GM21528 (cell line): ENCODE results near the gene SCG5.

ENCODE experiments used
- ATAC-seq: cut with Tn5 transposase; IDR thresholded peaks from one replicate; pipeline ENCODE4 v1.9.1; 2021; ENCODE audit warnings: mild to moderate bottlenecking, moderate library complexity; ENCODE audit not compliant: unreplicated experiment, low FRiP score

SCG5 gene

DNA sequence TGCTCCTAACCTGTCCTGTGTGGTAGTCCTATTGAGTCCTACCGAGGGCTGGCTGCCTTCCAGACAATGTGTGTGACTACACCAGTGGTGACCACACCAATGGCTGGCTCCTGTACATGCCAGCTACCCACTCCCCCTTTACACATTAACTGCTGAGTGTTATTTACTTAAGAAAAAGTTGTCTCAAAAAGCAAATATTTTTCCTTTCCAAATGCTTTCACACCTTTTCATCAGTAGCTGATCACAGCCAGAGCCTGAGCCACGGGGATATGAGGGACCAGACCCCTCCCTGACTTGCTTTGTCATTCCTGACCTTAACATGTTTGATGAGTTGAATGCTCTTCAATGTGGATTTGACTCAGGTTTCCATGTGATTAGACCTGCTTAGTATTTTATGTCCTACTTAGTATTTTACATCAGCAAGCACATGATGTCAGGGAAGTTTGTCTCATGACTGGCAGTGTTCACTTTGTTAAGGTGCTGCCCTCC is 46.7 kb downstream of the SCG5 start:
- ATAC-seq = no peak

DNA sequence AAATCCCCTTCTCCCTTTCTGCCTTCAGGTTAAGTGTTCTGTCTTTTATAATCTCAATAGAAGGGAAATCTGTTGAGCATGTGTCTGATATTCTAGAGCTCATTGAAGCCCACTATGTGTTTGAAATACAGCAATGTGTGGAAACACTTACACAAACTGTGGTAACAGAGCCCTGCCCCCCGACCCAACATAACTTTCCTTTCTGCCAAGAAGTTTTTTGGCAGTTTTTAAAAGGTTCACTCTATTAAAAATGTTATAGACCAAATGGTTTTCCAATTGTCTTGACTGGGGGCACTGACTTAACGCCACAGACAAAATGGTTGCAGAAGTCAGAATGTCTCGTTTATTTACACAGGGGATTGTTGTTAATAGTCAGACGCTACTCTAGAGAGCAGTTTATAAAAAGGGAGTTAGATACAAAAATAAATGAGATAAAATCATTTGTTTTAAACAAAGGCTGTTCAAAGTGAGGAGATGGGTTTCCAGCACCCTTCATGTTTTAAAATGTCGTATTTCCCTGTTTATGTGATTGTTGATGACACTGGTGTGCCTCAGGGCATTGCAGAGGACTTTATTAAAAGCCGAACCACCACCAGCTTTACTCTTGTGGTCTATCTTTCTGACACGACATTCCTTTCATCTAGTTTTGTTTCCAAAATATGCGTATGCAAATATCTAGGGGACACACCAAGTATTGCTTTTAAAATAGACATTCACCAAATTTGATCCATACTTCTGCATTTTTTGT is 49.6 kb downstream of the SCG5 start:
- no peak for ATAC-seq

DNA sequence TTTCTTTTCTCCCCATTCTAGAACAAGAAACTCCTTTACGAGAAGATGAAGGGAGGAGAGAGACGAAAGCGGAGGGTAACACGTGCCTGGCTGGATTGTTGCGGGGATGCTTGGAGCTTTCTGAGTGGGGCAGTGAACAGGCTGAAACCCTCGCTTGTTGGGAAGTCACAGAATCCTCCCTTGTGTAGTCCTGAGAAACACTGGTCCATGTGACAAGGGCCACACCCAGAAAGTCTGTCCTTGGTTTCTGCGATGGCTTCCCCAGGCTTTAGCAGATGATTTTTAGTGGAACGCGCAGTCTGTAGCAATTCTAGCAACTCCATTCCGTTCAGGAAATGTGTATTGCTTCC is 50.2 kb downstream of the SCG5 start:
- ATAC-seq = no peak

DNA sequence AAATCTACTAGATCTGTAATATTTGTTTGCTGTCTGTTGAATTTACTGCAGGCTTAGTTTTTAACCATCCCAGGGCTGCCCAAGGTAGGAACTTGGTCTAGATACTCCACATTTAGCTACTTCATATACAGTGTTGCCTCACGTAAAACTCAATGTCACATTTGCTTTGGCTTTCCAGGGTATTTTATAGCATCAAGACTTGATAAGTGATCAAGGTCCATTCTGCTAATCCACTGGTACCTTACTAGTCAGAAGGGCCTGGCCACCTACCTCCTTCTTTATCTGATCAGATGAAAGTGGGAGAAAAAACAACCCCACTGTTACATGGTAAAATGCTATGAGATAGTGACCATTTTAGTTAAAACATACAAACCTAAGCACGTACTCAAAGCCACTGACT is 50.8 kb downstream of the SCG5 start:
- ATAC-seq = no peak

DNA sequence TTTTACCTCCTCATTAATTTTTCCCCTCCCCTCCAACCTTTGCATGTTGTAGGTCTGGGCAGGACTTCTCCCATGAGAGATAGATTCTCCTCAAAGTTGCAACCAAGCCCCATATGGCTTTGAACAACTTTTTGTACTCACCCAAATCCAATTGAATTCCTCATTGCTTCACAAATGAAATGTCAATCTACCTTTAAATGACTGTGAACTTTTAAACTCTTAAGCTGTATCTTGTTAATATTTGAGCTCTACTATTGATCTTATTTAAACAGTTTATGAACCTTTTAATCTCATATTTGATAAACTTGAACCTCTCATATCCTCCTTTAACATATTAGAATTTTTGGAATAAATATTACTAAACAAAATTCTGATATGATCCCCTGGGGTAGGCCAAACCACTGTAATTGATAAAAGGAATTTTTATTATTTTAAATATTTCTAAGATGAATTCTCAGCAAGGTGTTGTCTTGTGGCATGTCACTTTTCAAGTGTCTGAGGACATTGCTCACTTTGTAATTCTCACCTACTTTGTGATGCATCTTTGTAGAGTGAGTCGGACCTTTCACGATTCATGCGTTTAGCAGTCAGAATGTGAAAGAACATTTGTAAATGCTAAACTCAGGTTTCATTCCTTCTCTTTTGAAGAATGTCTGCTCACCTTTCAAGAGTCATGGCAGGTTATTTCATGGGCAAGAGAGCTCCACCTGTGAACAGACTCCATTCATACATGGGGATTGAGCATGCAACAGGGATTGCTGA is 52.9 kb downstream of the SCG5 start:
- ATAC-seq = no peak

DNA sequence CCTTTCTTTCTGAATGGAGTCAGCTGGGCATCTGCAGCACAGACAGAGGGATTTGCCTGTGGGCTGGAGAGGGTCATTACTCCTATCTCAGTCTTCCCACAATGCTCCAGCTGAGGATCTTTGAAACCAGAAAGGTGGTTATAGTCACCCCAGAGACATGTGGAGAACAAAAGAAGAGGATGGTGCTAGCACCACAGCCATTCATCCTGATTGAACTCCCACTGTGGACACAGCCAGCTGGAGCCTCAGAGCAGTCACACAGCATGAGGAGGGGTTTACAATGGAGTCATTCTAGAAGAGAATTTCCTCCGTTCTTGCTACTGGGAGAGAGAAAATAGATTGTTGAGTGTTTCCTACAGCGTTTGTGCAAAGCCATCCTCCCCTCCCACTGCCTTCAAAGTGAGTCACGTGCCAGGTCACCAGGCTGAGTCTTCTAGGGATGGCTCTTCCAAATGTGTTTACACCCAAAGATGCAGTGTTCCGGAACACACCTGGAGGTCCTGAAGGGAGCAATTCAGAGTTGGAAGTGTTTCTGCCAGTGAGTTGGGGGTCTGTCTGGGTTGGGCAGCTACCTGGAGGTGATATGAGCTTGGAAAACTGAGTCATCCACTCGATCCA is 57.4 kb downstream of the SCG5 start:
- ATAC-seq = no peak

DNA sequence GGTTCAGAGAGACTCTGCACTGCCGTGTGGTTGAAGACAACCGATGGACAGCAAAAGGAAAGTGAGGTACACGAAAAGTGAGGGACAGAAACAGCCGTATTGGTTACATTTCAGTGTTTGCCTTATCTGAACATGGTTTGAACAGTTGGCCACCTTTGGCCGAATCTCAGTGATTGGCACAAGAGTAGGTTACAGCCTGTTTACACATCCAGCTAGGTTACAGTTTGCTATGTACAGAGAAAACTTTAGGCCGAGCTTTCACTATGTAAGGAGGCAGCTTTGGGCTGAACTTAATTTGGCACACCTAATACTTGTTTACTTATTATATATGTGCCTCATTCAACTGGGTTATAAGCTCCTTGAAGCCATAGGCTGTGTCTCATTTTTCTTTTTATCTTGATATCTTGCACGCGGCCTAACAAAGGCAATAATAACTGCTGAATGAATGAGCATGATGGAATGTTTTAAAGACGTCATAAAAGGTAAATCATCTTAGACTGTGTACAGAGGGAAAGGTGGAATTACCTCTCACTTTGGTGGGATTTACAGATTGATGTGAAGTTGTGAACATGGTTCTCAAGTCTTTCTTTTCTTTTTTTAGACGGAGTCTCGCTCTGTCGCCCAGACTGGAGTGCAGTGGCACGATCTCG is 59.1 kb downstream of the SCG5 start:
- no peak for ATAC-seq

DNA sequence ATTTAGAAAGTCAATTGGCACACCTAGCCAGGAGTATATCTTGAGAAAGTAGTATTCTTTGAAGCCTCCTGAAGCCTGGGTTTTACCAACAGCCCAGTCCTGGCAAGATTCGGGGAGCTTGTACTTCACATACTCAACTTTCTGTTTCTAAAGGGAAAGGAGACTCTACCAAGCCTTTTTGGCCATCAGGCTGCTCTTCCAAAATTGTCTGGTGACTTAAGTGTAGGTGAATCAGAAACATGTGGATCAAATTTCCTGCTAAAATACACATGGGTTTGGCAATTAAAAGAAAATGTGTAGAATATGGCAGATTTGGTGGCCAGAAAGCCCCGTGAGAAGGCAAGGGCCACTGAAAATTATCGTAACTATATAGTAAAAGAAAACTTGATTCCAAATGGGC is 60.4 kb downstream of the SCG5 start:
- no peak for ATAC-seq

DNA sequence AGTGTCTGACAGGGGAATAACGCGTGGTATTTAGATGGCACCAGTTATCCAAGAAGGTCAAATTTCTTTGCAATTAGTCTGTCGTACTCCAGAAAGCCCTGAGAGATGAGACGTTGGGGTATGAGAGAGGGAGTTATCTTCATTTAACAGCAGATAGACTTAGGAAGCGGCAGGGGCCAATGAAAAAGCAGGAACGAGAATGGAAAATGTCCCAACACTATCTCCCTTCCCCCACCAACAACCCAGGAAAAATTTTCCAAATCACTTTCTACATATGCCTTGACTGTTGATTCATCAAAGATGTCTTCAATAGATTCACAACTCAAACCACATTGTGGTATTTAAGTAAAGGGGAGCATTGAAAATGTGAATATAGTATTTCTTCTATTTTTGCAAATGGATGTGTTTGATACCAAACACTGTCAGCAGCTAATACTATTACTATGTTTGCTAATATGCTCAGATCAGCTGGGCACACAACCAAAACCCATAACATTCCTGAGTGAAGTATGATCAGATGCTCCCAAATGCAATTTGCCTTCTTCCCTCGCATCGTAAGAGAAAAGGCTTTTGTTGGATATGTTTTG is 63.0 kb downstream of the SCG5 start:
- no peak for ATAC-seq

DNA sequence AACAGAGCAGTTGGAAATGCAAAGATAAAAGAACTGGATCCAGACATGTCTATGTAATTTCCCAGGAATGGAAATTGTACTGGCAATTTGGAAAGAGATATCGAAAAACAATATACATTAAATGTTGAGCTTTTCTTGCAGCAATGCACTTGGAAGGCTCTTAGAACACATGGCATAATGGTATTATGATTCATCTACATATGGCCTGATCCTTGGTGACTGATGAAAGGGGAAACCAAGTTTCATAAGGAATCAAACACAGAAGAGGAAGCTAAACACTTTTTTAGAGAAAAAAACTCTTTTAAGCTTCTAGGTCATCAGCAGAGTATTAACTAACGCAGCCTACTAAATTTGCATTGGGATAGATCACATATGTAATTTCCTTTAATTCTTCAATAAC is 63.9 kb downstream of the SCG5 start:
- ATAC-seq = no peak

DNA sequence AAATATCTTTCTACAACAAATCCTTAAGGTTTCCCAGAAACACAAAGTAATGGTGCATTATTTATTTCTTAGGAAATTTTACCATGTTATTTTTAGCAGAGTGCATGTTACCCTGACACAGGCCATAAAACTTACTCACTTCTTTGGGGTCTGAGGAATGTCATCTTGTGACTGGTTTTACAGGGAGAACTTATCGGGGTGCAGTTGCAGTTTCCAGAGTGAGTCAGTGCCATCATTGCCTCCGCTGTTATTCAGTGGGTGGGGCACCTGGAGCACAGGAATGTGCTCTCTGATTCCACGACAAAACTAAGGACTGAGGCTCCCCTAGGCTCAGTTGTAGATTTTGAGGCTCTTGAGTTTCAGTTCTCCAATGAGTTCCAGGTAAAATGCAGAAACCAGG is 65.2 kb downstream of the SCG5 start:
- no peak for ATAC-seq

DNA sequence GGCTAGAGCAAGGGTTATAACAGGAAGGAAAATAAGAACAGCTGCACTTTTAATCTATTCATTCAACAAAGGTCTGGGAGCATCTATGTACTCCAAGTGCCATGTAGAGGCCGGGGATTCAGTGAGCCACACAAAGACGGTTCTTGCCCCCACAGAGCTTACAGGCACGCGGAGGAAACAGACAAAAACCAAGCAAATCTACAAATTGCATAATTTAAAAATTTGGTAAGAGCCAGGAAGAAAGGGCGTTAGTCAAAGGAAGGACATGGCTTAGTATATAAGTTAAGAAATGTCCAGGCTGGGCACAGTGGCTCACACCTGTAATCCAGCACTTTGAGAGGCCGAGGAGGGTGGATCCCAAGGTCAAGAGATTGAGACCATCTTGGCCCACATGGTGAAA is 65.9 kb downstream of the SCG5 start:
- ATAC-seq = no peak

DNA sequence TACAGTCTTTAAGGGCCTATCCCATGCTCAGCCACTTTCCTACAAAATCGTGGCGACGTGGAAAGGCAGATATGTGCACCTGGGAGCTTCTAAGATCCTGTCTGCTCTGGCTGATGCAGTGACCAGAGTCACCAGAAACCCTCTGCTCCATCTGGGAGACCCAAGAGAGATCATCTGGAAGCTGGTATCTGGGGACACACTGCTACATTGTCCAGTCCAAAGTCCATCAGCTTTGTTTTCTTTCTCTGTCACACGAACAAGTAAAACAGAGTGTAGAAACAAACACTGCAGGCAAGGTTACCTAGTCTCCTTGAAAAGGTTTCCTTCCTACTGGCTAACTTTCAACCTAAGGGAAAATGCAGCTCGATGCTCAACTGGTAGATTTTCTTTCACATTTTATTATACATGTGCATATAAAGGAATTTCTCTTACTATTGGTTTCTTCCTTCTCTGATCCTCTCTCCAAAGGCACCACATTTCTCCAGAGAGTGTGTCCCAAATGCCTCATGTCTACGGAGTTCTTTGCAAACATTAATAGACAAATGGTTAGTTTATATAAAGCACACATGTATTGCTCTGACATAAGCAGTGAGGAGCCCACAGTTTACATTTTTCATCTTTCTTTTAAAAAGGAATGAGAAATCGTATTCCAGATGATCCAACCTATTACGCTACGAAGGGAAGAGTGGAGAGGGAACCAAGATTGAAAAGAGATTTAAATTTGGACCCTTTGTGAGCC is 68.0 kb downstream of the SCG5 start:
- no peak for ATAC-seq

DNA sequence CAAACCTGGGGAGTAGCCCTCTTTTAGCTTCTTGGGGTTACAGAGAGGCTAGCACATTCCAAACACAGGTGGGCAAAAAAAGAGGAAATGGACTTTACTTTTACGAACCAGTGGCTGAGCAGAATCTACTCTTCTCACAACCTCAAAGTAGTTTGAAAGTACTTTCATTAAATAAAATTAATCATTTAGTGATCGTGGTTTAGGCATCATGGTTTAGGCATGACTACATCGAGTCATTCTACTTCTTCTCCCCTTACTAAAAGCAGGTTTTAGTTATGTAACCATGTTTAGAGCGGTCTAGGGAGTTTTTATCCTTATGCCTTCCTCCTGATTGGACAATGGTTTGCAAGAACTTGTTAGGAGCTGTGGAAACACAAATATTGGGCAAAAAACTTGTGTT is 73.8 kb downstream of the SCG5 start:
- ATAC-seq = no peak

DNA sequence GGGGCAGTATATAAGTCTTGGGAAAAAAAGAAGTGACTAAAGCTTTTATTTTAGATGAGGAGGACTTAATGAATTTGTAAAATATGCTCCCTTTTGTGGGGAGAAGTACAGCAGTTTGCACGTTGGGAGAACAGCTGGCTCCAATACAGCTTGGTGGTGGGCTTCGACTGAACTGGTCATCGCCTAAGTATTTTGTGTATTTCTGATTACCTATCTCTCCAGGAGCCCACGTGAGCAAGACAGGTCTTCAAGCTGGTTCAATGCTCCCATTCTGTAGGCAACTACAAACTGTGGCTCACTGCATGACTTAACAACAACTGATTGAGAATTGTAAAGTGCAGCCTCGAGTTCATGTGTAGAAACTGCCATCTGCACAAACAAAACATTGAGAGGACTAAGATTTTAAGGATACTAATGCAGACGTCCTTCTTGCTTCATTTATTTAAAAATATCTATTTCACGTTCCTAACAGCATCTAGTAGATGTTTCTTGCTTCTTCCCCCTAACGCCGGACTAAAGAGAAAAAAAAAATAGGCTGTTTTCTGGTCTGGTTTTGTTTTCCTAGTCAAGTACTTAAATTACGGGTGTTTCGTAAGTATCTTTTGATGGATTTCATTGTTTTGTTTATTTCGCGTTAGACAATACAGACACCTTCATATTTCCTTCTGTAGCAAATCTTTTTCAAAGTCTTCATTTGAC is 74.9 kb downstream of the SCG5 start:
- ATAC-seq = no peak

DNA sequence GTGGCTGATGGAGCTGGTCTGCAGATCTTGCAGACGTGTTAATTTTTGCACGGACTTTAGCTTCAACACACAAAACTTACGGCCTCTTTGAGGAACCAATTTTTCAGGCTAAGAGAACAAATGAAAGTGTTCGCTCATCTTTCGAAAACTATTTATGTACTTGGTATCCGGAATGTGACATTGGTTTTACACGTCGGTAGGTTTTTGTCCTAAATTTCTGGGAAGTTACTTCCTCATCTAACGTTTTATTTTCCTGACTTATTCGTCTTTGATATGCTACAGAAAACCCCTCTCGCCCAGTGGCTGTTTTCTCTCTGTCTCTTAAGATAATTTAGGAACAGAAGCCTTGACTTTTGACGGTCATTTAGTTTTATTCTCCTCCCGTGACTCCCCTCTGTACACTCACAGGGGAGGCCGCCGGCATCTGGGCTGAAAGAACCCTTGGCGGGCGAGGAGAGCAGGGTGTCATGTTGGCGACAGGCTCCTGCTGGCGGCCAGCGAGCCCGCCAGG is 75.5 kb downstream of the SCG5 start:
- ATAC-seq = no peak

DNA sequence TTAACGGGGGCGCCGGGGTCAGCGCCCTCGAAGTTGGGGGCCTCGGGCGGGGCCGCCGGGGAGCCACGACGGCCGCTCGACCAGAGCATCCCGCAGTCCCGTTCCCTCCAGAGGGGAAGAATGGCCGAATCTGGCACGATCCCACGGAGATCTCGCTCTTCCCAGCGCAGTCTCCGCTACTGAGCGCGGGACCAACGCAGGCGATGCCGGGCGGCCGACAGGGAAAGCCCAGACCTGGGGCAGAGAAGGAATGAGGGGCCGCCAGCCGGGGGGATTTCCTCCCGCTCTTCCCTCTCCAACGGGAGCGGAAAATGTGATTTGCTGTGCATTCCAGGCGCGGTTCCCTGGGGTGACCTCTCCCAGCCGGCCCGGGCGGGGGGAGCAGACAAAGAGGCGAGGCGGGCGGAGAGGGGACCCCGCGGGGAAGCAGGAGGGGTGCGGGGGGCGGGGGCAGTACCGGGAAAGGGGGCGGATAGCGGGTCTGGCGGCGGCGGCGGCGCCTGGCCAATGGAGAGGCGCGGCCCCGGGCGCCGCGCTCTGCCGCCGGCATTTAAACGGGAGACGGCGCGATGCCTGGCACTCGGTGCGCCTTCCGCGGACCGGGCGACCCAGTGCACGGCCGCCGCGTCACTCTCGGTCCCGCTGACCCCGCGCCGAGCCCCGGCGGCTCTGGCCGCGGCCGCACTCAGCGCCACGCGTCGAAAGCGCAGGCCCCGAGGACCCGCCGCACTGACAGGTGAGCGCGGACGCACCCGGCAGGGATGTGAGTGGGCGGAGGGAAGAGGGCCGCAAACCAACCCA is 76.1 kb downstream of the SCG5 start, which contains the start of gene GREM1:
Gene GREM1 (plus strand): TSS at position 579 of the 801 bp plus-strand sequence. CDS start 12,687 bp downstream, outside the sequence.
- no peak for ATAC-seq

DNA sequence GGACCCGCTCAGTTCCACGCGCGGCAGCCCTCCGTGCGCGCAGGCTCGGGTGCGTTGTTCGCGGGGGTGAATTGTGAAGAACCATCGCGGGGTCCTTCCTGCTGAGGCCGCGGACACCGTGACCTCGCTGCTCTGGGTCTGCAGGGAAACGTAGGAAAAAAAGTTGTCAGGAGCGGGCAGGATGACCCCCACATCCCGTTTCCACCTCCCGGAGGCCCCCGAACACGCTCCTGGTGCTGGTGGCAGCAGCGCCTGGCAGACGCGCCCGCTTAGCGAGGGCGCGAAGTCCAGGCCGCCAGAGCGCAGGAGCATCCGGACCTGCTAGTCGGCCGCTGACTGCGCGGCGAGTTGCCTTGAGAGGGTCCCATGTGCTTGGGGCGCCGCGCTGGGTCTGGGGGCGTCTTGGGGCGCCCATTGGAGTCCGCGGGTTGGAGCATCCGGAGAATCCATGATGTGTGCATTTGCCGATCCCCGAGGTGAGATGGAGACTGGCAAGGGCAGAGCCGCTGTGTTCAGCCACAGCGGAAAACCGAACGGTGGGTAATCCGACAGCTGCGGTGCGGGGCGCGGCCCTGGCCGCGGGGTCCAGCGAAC is 76.8 kb downstream of the SCG5 start:
- no peak for ATAC-seq
